ENCODE results near the gene CADM4. TPM values are rescaled to one million over a fixed set of nuclear protein-coding genes. Genes with fewer than 3 reads are reported as not detected.
"Not testable (repeated sequence)": the region's sequence is repeated elsewhere in the genome, so short reads cannot be mapped to it uniquely, and the experiment has no call there.

CADM4 gene
- total RNA-seq, 1 donor from 2014 or later, result 8.7 TPM

- ATAC-seq, result no peak
- TF ChIP-seq, protein P1, sequence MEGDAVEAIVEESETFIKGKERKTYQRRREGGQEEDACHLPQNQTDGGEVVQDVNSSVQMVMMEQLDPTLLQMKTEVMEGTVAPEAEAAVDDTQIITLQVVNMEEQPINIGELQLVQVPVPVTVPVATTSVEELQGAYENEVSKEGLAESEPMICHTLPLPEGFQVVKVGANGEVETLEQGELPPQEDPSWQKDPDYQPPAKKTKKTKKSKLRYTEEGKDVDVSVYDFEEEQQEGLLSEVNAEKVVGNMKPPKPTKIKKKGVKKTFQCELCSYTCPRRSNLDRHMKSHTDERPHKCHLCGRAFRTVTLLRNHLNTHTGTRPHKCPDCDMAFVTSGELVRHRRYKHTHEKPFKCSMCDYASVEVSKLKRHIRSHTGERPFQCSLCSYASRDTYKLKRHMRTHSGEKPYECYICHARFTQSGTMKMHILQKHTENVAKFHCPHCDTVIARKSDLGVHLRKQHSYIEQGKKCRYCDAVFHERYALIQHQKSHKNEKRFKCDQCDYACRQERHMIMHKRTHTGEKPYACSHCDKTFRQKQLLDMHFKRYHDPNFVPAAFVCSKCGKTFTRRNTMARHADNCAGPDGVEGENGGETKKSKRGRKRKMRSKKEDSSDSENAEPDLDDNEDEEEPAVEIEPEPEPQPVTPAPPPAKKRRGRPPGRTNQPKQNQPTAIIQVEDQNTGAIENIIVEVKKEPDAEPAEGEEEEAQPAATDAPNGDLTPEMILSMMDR (IDR thresholded peaks at IDR 0.05), result no peak
- H3K4me1 ChIP-seq, result peaks cover 20% of the 10 kb centered on the region
- H3K27me3 ChIP-seq, result no peaks in the 10 kb centered on the region
- H3K36me3 ChIP-seq, result peaks cover 35% of the 10 kb centered on the region
- H3K27ac ChIP-seq, result no peak overlapping the region
- H3K4me3 ChIP-seq, result no peak overlapping the region
- no peaks in the 10 kb centered on the region for H3K9me3 ChIP-seq
- DNase-seq, result no peak
- intact Hi-C loops (cut with DNase I), result no loop called here
Observed at GRCh38 chr19:43591904-43592772, 47.5 kb downstream of the CADM4 start.

DNA sequence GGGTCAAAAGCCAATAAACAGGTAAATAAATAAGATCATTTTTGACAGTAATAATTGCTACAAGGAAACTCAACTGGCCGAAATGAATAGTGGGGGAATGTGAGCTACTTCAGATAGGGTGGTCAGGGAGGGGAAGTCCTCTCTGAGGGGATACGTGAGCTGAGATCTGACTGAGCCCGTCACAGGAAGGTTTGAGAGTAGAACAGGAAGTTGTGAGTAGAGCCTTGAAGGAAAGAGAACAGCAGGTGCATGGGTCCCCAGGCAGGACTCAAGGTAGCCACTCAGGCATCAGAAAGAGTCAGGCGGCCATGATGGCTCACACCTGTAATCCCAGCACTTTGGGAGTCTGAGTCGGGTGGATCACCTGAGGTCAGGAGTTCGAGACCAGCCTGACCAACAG lies 50.0 kb downstream of the CADM4 start:
- TF ChIP-seq, protein P1 (IDR thresholded peaks at IDR 0.05), result no peak
- Histone ChIP-seq H3K27me3 (no peaks in the 10 kb centered on the region), H3K4me3 (no peak overlapping the region), H3K4me1 (peaks cover 8% of the 10 kb centered on the region), H3K27ac (no peak overlapping the region), H3K9me3 (no peaks in the 10 kb centered on the region), H3K36me3 (peaks cover 35% of the 10 kb centered on the region)
- no peak for ATAC-seq
- intact Hi-C loops (cut with DNase I), result no loop called here
- DNase-seq, result no peak

DNA sequence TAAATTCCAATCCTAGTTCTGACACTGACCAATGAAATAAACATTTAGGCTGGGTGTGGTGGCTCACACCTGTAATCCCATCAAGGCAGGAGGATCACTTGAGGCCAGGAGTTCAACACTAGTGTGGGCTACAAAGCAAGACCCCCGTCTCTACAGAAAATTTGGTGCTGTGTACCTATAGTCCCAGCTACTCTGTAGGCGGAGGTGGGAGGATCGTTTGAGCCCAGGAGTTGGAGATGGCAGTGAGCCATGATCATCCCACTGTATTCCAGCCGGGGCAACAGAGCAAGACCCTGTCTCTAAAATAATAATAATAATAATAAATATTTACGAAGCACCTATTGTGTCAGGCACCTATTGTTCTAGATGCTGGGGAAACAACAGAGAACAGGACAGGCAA lies 50.4 kb downstream of the CADM4 start:
- Histone ChIP-seq H3K9me3 (no peaks in the 10 kb centered on the region), H3K27ac (no peak overlapping the region), H3K4me3 (no peak overlapping the region), H3K36me3 (peaks cover 34% of the 10 kb centered on the region), H3K4me1 (peaks cover 5% of the 10 kb centered on the region), H3K27me3 (no peaks in the 10 kb centered on the region)
- no peak for DNase-seq
- intact Hi-C loops (cut with DNase I), result no loop called here
- no peak for ATAC-seq
- TF ChIP-seq, protein P1 (IDR thresholded peaks at IDR 0.05), result no peak

DNA sequence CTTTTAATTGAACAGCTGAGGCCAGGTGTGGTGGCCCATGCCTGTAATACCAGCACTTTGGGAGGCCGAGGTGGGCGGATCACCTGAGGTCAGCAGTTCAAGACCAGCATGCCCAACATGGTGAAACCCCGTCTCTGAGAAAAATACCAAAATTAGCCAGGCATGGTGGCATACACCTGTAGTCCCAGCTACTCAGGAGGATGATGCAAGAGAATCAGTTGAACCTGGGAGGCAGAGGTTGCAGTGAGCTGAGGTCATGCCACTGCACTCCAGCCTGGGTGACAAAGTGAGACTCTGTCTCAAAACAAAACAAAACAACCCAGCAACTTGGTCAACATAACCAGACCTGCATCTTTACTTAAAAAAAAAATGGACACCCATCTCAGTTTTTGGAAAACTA lies 52.6 kb downstream of the CADM4 start:
- H3K27ac ChIP-seq; DNase-seq; intact Hi-C loops (cut with DNase I); H3K27me3 ChIP-seq; H3K4me1 ChIP-seq; ATAC-seq; H3K4me3 ChIP-seq; H3K9me3 ChIP-seq: not testable (repeated sequence)
- H3K36me3 ChIP-seq, result peaks cover 12% of the 10 kb centered on the region

- TF ChIP-seq, protein P1 (IDR thresholded peaks at IDR 0.05), result no peak
- intact Hi-C loops (cut with DNase I), result no loop called here
- no peak for DNase-seq
Observed at GRCh38 chr19:43586346-43586745, 53.3 kb downstream of the CADM4 start.

GRCh38 chr19:43584484-43584883 lies 55.2 kb downstream of the CADM4 start:
- TF ChIP-seq, protein P1 (IDR thresholded peaks at IDR 0.05), result no peak
- no peak overlapping the region for H3K27ac ChIP-seq

More at GRCh38 chr19:43586346-43586745, 53.3 kb downstream of the CADM4 start:
- Histone ChIP-seq H3K27me3 (no peaks in the 10 kb centered on the region), H3K4me3 (no peak overlapping the region), H3K9me3 (no peaks in the 10 kb centered on the region), H3K4me1 (peaks cover 4% of the 10 kb centered on the region), H3K27ac (no peak overlapping the region), H3K36me3 (peaks cover 7% of the 10 kb centered on the region)
- ATAC-seq, result no peak

More at GRCh38 chr19:43584484-43584883, 55.2 kb downstream of the CADM4 start:
- no peaks in the 10 kb centered on the region for H3K9me3 ChIP-seq
- no peak overlapping the region for H3K4me3 ChIP-seq
- DNase-seq (no peak), ATAC-seq (no peak)
- intact Hi-C loops (cut with DNase I), result no loop called here
- no peaks in the 10 kb centered on the region for H3K36me3 ChIP-seq
- peaks cover 4% of the 10 kb centered on the region for H3K4me1 ChIP-seq
- H3K27me3 ChIP-seq, result no peaks in the 10 kb centered on the region

Data from upper lobe of right lung (tissue), 1 donor.